ENCODE measurements around the gene IFNA16.
"Not testable (repeated sequence)": the region's sequence is repeated elsewhere in the genome, so short reads cannot be mapped to it uniquely, and the experiment has no call there.

IFNA16 gene

DNA sequence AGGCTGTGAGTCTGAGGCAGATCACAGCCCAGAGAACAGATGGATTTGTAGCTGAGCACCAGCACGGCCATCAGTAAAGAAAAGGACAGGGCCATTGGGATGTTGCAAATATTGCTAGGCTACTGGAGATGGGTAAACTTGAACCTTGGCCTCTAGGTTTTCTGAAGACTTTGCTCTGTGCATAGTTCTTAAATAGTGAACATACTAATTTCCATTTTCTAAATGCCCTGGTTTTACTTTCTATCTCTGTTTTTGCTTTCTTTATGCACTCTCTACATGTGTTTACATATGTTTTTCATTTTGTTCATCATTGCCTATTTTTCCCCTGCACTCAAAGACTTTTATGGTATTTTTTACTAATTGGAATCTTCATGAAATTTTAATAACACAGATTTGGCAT lies at the start of gene IFNA16:
Gene IFNA16 (minus strand): TSS at position 101 of the 400 bp plus-strand sequence. CDS start 6 bp downstream, at position 95.
- not testable (repeated sequence) for DNase-seq

DNA sequence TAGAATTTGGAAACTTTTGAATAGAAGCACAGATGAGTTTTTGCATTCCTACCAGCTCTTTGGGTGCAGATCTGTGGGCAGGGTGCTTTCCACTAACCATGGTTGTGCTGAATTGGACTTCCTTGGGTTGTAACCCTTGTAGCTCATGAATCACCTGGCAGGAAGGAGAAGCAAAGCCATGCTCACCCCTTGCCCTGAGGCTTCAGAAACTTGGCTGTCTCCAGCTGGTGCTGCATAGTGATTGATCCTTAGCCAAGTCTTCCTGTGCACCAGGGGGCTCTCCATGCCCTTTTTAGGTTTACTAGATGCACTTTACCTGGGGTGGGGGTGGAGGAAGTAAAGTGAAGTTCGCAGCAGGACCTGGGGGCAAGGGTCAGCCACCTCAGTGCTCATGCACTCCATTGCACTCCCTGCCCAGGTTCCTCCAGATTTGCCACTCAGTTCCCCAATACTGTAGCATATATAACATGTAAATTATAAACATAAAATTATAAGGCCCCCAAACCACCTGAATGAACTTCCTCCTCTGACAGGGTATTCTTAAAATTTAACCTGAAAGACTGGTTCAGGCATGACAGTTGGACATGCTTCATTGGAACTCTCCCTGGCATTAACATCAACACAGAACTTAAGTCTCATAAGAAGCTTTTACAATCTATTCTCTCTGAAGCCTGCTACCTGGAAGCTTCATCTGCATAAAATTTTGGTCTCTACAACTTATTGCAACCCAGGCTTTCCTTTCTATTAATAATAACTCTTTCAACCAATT lies 48.5 kb upstream of the IFNA16 start:
- no peak for DNase-seq

DNA sequence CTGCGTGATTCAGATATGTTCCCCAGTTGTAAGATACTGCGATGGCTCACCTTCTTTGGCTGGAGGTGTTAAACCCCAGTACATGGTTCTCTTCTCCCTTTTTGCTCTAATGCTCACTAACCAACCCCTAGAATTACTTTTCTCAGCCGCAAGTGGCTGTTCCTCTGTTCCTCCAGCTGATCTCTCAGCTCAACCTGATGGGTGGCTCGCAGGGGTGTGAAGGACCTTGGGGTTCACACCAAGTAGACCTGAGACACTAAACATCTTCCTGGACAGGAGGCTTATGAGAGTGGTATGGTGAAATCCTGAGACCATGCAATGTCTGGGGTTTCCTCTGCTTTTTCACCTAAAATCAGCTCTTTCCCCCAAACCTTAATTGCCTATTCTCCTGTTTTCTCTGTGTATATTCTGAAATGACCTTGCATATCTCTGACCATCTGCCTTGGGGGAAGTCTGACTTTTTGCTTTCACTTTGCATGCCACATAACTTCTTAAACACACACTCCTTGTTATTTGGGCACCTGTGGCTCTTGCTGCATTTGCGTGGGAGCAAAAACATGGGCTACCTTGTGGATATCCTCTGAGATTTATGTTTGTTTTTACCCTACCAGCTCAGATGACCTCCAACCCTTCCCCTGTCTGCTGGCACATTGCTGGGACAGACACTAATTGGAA lies 38.6 kb upstream of the IFNA16 start:
- DNase-seq: no peak

DNA sequence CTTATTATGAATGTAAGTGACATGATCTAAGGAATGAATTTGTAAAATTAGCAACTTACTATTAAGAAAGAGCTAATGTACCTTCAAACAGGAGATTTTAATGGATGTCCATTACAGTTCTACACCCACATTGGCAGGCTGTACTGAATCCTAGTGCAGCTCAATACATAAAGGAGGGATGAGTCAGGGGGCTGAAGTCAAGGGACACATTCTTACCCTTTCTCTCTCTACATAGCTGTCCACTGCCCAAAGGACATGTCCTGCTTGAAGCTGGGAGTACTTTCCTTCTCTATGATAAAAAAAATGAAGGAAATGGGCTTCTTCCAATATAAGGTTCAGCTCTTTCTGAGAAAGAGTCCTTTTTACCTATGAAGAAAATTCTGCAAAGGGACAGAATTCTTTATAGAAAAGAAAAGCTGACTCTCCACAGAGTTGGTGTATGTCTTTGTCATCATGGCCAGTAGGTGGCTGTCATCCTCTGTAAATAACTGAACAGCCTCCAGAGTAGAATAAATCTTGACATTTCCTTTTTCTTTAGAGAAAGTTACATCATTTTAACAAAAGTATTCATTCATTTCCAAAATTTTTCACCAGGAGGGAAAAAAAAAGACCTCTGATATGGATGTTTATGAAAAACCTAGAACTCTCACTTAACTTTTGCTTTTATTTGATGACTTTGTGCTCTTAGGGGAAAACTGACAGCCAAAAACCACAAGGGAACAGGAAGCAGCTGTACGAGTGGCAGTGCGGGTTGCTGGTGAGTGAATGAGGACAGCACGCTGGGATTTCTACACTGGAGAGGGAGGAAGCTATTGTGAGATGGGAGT lies 35.8 kb upstream of the IFNA16 start:
- DNase-seq: peak; percentile 45

DNA sequence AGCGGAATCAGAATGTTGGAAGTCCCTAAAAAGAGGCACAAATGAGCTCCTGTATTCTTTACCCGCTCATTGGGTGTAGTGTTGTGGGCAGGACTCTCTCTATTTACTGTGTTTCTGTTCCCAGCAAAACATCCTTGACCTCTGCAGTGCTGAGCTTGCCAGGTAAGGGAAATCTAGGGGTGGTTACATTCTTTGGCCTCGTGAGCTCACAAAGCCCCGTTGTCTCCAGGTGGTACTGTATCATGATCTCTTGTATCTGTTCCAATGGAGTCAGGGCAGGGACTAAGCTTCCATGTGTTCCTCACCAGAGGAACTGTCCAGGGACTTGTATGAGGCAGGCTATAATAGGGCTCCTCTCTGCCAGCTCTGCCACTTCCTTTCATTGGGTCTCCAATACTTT lies 34.5 kb upstream of the IFNA16 start:
- no peak for DNase-seq

DNA sequence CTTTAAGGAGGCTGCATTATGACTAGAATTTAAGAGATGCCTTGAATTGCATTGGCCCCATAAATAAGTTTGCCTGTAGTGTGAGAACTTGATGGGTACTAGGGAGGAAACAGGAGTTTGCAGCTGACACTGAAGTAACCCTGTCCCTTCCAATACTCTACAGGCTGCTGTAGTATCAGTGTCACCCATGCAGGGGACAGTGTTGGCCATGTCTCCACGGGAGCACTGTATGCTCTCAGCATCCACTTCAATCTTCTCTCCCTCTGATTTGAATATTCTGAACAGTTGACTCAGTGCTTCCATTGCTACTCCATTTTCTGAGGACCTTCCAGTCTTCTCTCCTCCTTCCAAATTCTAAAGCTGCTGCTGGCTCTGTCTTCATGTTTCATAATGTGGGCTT lies 34.1 kb upstream of the IFNA16 start:
- no peak for DNase-seq

DNA sequence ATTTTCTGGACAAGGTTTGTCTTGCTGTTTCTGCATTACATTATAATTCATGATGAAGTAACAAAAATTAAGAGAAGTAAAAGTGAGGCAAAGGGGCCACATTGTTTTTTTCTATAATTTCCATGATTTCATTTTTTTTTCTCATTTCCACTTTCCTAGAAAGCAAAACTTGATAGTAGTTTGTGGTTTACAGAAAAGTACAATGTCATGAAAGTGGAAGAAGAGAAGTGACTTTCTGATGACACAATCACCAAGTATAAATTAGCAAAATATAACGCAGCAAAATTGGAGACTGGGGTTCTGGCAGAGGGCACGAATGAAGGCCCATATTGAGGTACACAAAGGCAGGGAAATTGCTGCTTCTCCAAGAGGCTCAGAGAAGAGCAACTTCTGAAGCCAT lies 27.7 kb upstream of the IFNA16 start:
- DNase-seq: no peak

DNA sequence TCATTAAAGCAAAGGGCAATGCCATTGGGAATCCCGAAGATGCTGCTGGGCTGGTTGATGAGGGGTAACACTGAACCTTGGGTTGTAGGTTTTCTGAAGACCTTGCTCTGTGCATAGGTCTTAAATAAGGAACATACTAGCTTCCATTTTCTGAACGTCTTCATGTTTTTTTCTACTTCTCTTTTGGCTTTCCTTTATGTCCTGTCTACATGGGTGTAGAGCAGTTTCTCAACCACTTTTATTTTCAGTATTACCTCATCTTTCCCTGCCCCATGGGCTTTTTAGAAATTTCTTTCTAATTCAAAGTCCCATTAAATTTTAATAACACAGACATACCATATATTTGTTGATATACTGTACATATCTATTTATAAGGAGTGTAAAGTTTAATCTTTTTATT lies 22.8 kb upstream of the IFNA16 start, which contains the start of gene IFNA14:
Gene IFNA14 (minus strand): TSS at position 95 of the 400 bp plus-strand sequence. CDS start 70 bp downstream, at position 25.
- no peak for DNase-seq

DNA sequence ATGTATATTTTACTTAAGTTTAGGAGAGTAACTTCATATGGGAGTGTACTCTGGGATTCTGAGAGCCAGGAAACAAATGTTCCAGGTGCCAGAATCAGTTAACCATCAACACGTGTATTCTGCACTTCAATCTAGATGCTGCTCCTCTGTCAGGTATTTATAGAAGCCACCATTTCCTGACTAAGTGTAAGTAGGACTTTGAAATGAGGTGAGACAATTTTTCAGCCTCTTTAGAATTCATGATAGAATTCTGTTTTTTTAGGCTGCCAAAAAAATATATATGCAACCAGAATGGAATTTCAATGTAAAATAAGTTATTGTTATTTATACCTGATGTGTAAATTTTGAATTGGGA lies 19.2 kb upstream of the IFNA16 start:
- DNase-seq: not testable (repeated sequence)

DNA sequence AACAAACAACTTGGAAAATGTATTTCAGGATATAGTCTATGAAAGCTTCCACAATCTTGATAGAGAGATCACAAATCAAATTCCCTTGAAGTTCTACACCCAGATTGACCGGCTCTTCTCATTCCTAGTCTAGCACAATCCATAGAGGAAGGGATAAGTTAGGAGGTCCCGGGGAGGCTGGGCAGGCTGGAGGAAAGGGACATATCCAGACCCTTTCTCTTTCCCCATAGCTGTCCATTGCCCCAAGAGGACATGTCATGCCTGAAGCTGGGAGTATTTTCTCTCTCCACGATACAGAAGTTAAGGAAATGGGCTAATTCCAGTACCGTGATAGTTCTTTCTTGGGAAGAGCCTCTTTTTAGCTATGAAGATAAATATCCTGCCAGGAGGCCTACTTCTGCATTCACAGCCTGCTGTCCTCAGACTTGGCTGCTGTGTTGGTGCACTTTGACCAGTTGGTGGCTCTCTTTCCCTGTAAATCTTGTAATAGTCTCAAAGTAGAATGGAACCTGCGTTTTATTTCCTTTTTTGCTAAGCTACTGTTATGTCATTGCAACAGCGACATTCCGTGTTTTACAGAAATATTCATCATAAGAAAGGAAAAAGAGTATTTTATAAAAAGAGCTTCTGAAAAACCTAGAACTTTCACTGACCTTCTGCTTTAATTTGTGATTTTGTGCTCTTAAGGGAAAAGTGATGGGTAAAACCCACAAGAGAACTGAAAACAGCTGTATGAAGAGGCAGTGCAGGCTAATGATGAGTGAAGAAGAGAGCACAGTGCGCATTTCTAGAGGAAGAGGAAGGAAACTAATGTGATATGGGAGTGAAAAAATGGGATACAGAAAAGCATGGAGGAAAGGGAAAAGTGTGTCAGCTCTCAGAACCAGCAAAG lies 18.6 kb upstream of the IFNA16 start:
- peak; percentile 61 for DNase-seq

DNA sequence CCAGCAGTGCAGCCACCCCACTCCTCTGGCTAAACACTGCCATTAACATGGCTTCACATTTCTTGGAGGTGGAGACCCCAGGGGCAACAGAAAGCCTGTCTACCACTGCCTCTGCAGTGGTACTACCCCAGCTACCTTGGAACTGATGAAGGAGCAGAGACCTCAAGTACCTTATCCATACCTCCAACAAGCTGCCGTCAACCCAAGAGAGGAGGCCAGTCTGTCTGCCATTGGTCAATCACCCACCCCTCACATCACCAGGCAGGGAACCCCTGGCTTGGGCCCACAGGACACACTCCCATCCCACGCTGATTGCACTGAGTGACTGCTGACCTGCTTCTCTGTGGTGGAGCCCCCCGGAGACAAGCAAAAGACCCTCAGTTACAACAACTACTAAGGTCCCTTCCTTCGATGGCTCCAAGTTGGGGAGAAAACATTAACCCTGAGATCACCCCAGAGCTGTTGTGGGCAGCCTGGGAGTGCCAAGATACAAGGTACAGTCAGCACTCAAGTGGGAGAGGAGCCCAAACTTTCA lies 17.1 kb upstream of the IFNA16 start:
- no peak for DNase-seq

DNA sequence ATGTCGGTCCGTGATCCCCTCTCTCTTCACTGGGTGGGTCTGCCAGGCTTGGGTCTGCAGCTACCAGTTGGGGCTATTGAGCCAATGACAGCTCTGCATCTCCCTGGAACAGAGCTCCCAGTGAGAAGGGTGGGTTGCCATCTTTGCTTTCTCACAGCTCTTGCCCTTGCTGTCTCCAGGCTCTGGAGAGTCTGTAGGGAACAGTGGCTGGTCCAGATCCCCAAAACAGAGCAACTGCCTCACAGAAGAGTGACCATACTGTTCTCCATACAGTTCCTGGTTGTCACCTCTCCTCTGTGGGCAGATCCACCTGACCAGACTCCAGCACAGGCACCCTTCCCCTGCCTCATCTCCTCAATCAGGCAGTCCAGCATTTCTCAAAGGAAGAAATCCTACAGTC lies 16.1 kb upstream of the IFNA16 start:
- DNase-seq: no peak

DNA sequence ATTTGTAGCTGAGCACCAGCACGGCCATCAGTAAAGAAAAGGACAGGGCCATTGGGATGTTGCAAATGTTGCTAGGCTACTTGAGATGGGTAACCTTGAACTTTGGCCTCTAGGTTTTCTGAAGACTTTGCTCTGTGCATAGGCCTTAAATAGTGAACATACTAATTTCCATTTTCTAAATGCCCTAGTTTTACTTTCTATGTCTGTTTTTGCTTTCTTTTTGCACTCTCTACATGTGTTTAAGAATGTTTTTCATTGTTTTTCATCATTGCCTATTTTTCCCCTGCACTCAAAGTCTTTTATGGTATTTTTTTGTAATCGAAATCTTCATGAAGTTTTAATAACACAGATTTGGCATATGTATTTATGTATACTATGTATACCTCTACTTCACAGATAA lies 11.0 kb upstream of the IFNA16 start, which contains the start of gene IFNA17:
Gene IFNA17 (minus strand): TSS at position 101 of the 400 bp plus-strand sequence. CDS start 49 bp downstream, at position 52.
- no peak for DNase-seq

DNA sequence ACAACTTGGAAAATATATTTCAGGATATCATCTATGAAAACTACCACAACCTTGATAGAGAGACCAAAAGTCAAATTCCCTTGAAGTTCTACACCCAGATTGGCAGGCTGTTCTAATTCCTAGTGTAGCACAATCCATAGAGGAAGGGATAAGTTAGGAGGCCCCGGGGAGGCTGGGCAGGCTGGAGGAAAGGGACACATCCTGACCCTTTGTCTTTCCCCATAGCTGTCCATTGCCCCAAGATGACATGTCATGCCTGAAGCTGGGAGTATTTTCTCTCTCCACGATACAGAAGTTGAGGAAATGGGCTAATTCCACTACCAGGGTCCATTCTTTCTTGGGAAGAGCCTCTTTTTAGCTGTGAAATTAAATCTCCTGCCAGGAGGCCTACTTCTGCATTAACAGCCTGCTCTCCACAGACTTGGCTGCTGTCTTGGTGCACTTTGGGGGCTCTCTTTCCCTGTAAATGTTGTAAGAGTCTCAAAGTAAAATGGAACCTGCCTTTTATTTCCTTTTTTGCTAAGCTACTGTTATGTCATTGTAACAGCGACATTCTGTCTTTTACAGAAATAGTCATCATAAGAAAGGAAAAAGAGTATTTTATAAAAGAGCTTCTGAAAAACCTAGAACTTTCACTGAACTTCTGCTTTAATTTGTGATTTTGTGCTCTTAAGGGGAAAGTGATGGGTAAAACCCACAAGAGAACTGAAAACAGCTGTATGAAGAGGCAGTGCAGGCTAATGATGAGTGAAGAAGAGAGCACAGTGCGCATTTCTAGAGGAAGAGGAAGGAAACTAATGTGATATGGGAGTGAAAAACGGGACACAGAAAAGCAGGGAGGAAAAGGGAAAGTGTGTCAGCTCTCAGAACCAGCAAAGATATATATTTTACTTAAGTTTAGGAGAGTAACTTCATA lies 3.4 kb downstream of the IFNA16 start:
- DNase-seq: not testable (repeated sequence)

DNA sequence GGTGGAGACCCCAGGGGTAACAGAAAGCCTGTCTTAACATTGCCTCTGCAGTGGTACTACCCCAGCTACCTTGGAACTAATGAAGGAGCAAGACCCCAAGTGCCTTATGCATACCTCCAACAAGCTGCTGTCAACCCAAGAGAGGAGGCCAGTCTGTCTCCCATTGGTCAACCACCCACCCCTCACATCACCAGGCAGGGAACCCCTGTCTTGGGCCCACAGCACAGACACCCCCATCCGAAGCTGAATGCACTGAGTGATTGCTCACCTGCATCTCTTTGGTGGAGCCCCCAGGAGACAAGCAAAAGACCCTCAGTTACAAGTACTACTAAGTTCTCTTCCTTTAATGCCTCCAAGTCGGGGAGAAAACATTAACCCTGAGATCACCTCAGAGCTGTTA lies 5.0 kb downstream of the IFNA16 start:
- DNase-seq: not testable (repeated sequence)

DNA sequence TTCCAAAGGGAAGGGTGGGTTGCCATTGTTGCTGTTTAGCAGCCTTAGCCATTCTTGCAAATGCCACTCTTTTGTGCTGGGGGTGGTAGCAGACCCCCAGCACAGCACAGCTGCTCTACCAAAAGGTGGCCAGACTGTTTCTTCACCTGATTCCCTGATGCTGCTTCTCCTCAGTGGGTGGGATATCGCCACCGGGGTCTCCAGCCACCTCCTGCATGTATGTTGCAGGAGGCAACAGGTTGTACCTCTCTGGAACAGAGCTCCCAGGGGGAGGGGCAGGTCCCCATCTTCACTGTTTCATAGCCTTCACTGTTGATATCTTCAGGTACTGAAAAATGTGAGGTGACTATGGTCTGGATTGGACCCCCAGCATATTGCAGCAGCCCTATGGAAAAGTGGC lies 6.3 kb downstream of the IFNA16 start:
- not testable (repeated sequence) for DNase-seq

DNA sequence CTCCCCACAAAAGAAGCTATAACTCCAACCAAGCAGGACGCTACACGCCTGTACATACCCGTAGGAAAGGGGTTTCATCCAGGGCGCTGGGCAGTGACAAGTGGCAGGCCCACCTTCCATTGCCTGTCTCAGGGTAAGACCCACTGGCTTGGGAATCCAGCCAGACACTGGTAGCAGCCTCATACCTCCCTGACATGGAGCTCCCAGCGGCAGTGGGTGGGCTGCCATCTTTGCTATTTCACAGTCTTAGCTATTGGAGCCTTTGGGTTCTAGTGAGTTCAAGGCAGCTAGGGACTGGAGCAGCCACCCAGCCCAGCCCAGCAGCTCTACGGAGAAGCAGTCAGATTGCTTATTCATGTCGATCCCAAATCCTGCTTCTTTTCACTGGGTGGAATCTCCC lies 6.8 kb downstream of the IFNA16 start:
- no peak for DNase-seq

DNA sequence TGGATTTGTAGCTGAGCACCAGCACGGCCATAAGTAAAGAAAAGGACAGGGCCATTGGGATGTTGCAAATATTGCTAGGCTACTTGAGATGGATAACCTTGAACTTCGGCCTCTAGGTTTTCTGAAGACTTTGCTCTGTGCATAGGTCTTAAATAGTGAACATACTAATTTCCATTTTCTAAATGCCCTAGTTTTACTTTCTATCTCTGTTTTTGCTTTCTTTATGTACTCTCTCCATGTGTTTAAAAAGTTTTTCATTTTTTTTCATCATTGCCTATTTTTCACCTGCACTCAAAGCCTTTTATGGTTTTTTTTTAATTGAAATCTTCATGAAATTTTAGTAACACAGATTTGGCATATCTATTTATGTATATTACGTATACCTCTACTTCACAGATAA lies 10.1 kb downstream of the IFNA16 start, which contains the start of gene IFNA10:
Gene IFNA10 (minus strand): TSS at position 101 of the 400 bp plus-strand sequence. CDS start 46 bp downstream, at position 55.
- DNase-seq: not testable (repeated sequence)

DNA sequence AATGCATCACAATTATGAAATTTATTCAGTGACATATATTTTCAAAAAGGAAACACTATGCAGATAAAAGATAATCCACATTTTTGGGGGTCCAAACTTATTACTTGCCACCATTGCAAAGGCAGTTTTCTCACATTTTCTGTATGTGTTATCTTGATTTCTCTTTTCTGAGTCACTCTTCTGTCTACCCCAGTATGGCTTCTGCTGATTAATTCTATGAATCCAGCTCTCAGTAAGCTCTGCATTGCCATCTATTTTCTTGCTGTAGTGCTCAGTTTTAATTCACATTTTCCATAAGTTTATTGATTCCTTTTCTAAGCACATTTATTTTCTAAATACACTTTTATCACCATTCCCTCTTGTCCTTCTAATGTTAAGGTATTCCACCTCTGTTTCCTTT lies 11.9 kb downstream of the IFNA16 start:
- DNase-seq: no peak

DNA sequence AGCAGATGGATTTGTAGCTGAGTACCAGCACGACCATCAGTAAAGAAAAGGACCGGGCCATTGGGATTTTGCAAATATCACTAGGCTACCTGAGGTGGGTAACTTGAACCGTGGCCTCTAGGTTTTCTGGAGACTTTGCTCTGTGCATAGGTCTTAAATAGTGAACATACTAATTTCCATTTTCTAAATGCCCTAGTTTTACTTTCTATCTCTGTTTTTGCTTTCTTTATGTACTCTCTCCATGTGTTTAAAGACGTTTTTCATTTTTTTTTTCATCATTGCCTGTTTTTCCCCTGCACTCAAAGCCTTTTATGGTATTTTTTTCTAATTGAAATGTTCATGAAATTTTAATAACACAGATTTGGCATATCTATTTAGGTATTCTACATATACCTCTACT lies 15.0 kb downstream of the IFNA16 start, which contains the start of gene IFNA7:
Gene IFNA7 (minus strand): TSS at position 101 of the 400 bp plus-strand sequence. CDS start 40 bp downstream, at position 61.
- not testable (repeated sequence) for DNase-seq
